DND-41 (cell line): ENCODE data around the gene TPK1.

Experiments
- ATAC-seq: fragments of 200-7000 bp; cut with Tn5 transposase; 3 replicates; pipeline ENCODE4 v1.9.1; 2021; ENCODE audit warnings: low read depth; ENCODE audit not compliant: insufficient read depth
- DNase-seq: peaks from one replicate; pipeline ENCODE4 v3.0.0-alpha.2; 2020
- H2AFZ ChIP-seq: 2 replicates; pipeline ENCODE4 v1.6.0; 2012; ENCODE audit warnings: low read depth, low read length
- H3K27ac ChIP-seq: 2 replicates; pipeline ENCODE4 v1.5.1; 2012; ENCODE audit warnings: low read length, inconsistent platforms
- H3K27me3 ChIP-seq: fragments of 200-600 bp; sonication (generic); 2 replicates; pipeline ENCODE4 v1.6.0; 2012; ENCODE audit warnings: low read length, mild to moderate bottlenecking, inconsistent platforms; ENCODE audit not compliant: insufficient read depth, poor library complexity
- H3K36me3 ChIP-seq: 2 replicates; pipeline ENCODE4 v1.5.1; 2012; ENCODE audit warnings: low read length, inconsistent platforms; ENCODE audit not compliant: insufficient read depth
- H3K4me1 ChIP-seq: 2 replicates; pipeline ENCODE4 v1.5.1; 2012; ENCODE audit warnings: mild to moderate bottlenecking, low read length; ENCODE audit not compliant: insufficient read depth
- H3K4me2 ChIP-seq: 2 replicates; pipeline ENCODE4 v1.6.0; 2012; ENCODE audit warnings: mild to moderate bottlenecking, moderate library complexity, low read length, inconsistent platforms; ENCODE audit not compliant: insufficient read depth
- H3K4me3 ChIP-seq, 2 experiments: fragments of 200-600 bp in 1 of 2; shearing (Covaris generic) in 1 of 2; 2 replicates each; pipeline ENCODE4 v1.5.1; 2012 to 2016; ENCODE audit warnings: inconsistent platforms in 2 of 2, low read length in 2 of 2, mild to moderate bottlenecking in 2 of 2, low read depth in 1 of 2, moderate library complexity in 1 of 2
- H3K79me2 ChIP-seq: 2 replicates; pipeline ENCODE4 v1.6.0; 2012; ENCODE audit warnings: low read length, inconsistent platforms; ENCODE audit not compliant: insufficient read depth
- H3K9ac ChIP-seq: 2 replicates; pipeline ENCODE4 v1.6.0; 2012; ENCODE audit warnings: low read depth, mild to moderate bottlenecking, inconsistent platforms, low read length, moderate library complexity
- H3K9me3 ChIP-seq: 2 replicates; pipeline ENCODE4 v1.5.1; 2012; ENCODE audit warnings: low read length, moderate library complexity, mild to moderate bottlenecking, inconsistent platforms; ENCODE audit not compliant: insufficient read depth, severe bottlenecking
- H4K20me1 ChIP-seq: 2 replicates; pipeline ENCODE4 v1.6.0; 2012; ENCODE audit warnings: low read length; ENCODE audit not compliant: insufficient read depth
- EZH2 ChIP-seq: IDR thresholded peaks from 3 replicates; pipeline ENCODE4 v1.6.1; 2012; ENCODE audit warnings: borderline replicate concordance, low read depth, mild to moderate bottlenecking, moderate library complexity, low read length, inconsistent platforms; ENCODE audit not compliant: severe bottlenecking
- TF ChIP-seq, protein P1 (sequence below): IDR thresholded peaks from 2 replicates; pipeline ENCODE4 v1.5.1; 2012; ENCODE audit warnings: borderline replicate concordance, low read length, moderate library complexity, mild to moderate bottlenecking; ENCODE audit not compliant: poor library complexity, severe bottlenecking; ENCODE audit errors: extremely low read depth

Gene TPK1

DNA sequence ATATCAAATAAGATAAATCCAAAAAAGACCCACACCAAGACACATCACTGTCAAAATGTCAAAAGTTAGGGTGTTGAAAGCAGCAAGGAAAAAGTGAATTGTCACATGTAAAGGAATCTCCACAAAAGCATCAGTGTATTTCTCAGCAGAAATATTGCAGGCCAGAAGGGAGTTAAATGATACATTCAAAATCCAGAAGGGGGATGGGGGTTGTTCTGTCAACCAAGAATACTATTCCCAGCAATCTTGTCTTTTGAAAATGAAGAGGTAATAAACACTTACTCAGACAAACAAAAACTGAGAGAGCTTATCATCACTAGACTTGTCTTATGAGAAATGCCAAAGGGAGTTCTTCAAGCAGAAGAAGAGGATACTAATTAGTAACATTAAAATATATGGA, 241.3 kb downstream of the TPK1 start:
- Histone ChIP-seq H3K9me3 (peaks cover 4% of the 10 kb centered on the region), H3K27me3 (no peaks in the 10 kb centered on the region), H3K79me2 (no peaks in the 10 kb centered on the region), H4K20me1 (no peaks in the 10 kb centered on the region), H3K27ac (no peak overlapping the region), H2AFZ (no peak overlapping the region), H3K4me2 (no peak overlapping the region), H3K9ac (no peak overlapping the region), H3K4me1 (no peaks in the 10 kb centered on the region), H3K4me3 (no peak overlapping the region), H3K36me3 (no peaks in the 10 kb centered on the region)
- ATAC-seq (no peak), DNase-seq (no peak)
- TF ChIP-seq, protein P1, sequence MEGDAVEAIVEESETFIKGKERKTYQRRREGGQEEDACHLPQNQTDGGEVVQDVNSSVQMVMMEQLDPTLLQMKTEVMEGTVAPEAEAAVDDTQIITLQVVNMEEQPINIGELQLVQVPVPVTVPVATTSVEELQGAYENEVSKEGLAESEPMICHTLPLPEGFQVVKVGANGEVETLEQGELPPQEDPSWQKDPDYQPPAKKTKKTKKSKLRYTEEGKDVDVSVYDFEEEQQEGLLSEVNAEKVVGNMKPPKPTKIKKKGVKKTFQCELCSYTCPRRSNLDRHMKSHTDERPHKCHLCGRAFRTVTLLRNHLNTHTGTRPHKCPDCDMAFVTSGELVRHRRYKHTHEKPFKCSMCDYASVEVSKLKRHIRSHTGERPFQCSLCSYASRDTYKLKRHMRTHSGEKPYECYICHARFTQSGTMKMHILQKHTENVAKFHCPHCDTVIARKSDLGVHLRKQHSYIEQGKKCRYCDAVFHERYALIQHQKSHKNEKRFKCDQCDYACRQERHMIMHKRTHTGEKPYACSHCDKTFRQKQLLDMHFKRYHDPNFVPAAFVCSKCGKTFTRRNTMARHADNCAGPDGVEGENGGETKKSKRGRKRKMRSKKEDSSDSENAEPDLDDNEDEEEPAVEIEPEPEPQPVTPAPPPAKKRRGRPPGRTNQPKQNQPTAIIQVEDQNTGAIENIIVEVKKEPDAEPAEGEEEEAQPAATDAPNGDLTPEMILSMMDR, result no peak

DNA sequence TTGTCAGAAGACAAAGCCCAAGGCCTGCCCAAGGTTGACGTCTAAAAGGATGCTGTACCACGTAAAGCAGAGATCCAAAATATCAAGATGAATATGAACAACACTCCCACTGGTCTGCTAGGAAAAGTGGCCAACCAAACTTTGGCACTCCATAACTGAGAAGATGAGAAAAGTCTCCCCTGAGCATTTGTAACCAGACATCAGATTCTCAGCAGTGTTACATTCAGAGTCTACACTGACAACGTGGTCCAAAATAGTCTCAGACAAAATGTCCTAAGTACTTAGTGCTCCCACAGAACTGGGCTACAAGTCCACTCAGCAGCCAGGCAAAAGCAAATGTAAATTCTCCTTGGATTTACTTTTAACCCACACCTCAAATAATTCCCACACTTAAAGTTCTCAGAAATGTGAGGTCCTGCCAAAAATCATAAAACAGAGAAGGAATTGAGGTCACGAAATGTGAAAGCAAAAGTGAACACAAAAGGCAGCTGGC, 247.2 kb downstream of the TPK1 start:
- Histone ChIP-seq H3K79me2 (no peaks in the 10 kb centered on the region), H3K9ac (no peak overlapping the region), H3K4me1 (no peaks in the 10 kb centered on the region), H3K9me3 (no peaks in the 10 kb centered on the region), H3K27ac (no peak overlapping the region), H2AFZ (no peak overlapping the region), H3K36me3 (no peaks in the 10 kb centered on the region), H3K4me2 (no peak overlapping the region), H4K20me1 (no peaks in the 10 kb centered on the region), H3K4me3 (no peak overlapping the region), H3K27me3 (no peaks in the 10 kb centered on the region)
- ATAC-seq (no peak), DNase-seq (no peak)
- TF ChIP-seq, protein P1, result no peak
- no peak for TF ChIP-seq EZH2

GRCh38 chr7:144587701-144588100, 248.2 kb downstream of the TPK1 start:
- Histone ChIP-seq H3K27me3 (no peaks in the 10 kb centered on the region), H4K20me1 (no peaks in the 10 kb centered on the region), H3K9me3 (no peaks in the 10 kb centered on the region), H3K9ac (no peak overlapping the region), H3K4me2 (no peak overlapping the region), H3K27ac (no peak overlapping the region), H3K4me3 (no peak overlapping the region), H2AFZ (no peak overlapping the region), H3K36me3 (no peaks in the 10 kb centered on the region), H3K79me2 (no peaks in the 10 kb centered on the region), H3K4me1 (no peaks in the 10 kb centered on the region)
- TF ChIP-seq, protein P1, result no peak
- no peak for TF ChIP-seq EZH2
- no peak for DNase-seq
- ATAC-seq, result no peak

- H3K27ac ChIP-seq, result no peak overlapping the region
- DNase-seq, result no peak
- no peaks in the 10 kb centered on the region for H4K20me1 ChIP-seq
- no peaks in the 10 kb centered on the region for H3K4me1 ChIP-seq
- no peaks in the 10 kb centered on the region for H3K27me3 ChIP-seq
- no peak for ATAC-seq
- H3K79me2 ChIP-seq, result no peaks in the 10 kb centered on the region
- no peaks in the 10 kb centered on the region for H3K36me3 ChIP-seq
- TF ChIP-seq, protein P1, result no peak
- no peak for TF ChIP-seq EZH2
- H3K4me2 ChIP-seq, result no peak overlapping the region
- no peak overlapping the region for H3K9ac ChIP-seq
- H3K9me3 ChIP-seq, result no peaks in the 10 kb centered on the region
- no peak overlapping the region for H3K4me3 ChIP-seq
- no peak overlapping the region for H2AFZ ChIP-seq
Observed at GRCh38 chr7:144584726-144585125, 251.1 kb downstream of the TPK1 start.
